CD14-positive monocyte (primary cell): ENCODE measurements around the gene CLN6. TPM values are rescaled to one million over a fixed set of nuclear protein-coding genes. Genes with fewer than 3 reads are reported as not detected.
A peak's percentile ranks its signal among the peaks of the same experiment; 100 is the strongest.

ENCODE experiments used
- DNase-seq, 3 donors: peaks; one replicate each; pipeline ENCODE4 v3.0.0-alpha.2; 2011 to 2022
- H2AFZ ChIP-seq: 2 replicates; pipeline ENCODE4 v1.6.0; 2012; ENCODE audit warnings: mild to moderate bottlenecking, low read depth, low read length, inconsistent platforms; ENCODE audit not compliant: insufficient read depth, poor library complexity, severe bottlenecking
- H3K27ac ChIP-seq, 2 donors: 1 replicate in 1 of 2; 2 replicates in 1 of 2; pipeline ENCODE4 v1.5.1; 2012 to 2013; ENCODE audit warnings: low read length in 2 of 2, control low read depth in 1 of 2, inconsistent platforms in 1 of 2, low read depth in 1 of 2, mild to moderate bottlenecking in 1 of 2
- H3K27me3 ChIP-seq, 2 donors: one replicate each; pipeline versions ENCODE4 v1.6.0 to v1.6.1; 2011 to 2013; ENCODE audit warnings: low read length in 2 of 2; ENCODE audit not compliant: control insufficient read depth in 2 of 2, insufficient read depth in 2 of 2
- H3K36me3 ChIP-seq, 2 donors: replicated peaks in 1 of 2; 1 replicate in 1 of 2; 2 replicates in 1 of 2; pipeline versions ENCODE4 v1.5.1 to v1.6.1; 2012 to 2013; ENCODE audit warnings: low read length in 2 of 2, control low read depth in 1 of 2, inconsistent platforms in 1 of 2, mild to moderate bottlenecking in 1 of 2; ENCODE audit not compliant: insufficient read depth in 2 of 2, control insufficient read depth in 1 of 2
- H3K4me1 ChIP-seq, 2 donors: 1 replicate in 1 of 2; 2 replicates in 1 of 2; pipeline versions ENCODE4 v1.5.1 to v1.6.1; 2012 to 2013; ENCODE audit warnings: low read length in 2 of 2, control low read depth in 1 of 2, inconsistent platforms in 1 of 2, mild to moderate bottlenecking in 1 of 2, moderate library complexity in 1 of 2; ENCODE audit not compliant: insufficient read depth in 2 of 2, control insufficient read depth in 1 of 2
- H3K4me2 ChIP-seq: replicated peaks from 2 replicates; pipeline ENCODE3; 2012; ENCODE audit warnings: low read length, moderate library complexity, mild to moderate bottlenecking; ENCODE audit not compliant: poor library complexity, severe bottlenecking; ENCODE audit errors: extremely low read depth
- H3K4me3 ChIP-seq, 3 experiments: fragments of 200-600 bp in 1 of 3; sonication (generic) in 1 of 3; replicated peaks in 1 of 3; 1 replicate in 2 of 3; 2 replicates in 1 of 3; pipeline ENCODE4 v1.5.1; 2011 to 2013; ENCODE audit warnings: low read length in 3 of 3, mild to moderate bottlenecking in 3 of 3, control low read depth in 2 of 3, low read depth in 2 of 3, inconsistent platforms in 1 of 3, moderate library complexity in 1 of 3
- H3K79me2 ChIP-seq: 2 replicates; pipeline ENCODE4 v1.6.0; 2012; ENCODE audit warnings: mild to moderate bottlenecking, control low read depth, inconsistent platforms, low read length, moderate library complexity; ENCODE audit not compliant: insufficient read depth
- H3K9ac ChIP-seq: 2 replicates; pipeline ENCODE4 v1.6.0; 2017; ENCODE audit warnings: low read length, mild to moderate bottlenecking; ENCODE audit not compliant: insufficient read depth, poor library complexity, severe bottlenecking
- H3K9me3 ChIP-seq, 2 donors: replicated peaks in 1 of 2; 1 replicate in 1 of 2; 2 replicates in 1 of 2; pipeline versions ENCODE4 v1.5.1 to v1.6.1; 2012 to 2013; ENCODE audit warnings: low read length in 2 of 2, control low read depth in 1 of 2; ENCODE audit not compliant: control insufficient read depth in 1 of 2, insufficient read depth in 1 of 2
- H4K20me1 ChIP-seq: 2 replicates; pipeline ENCODE4 v1.6.0; 2012; ENCODE audit warnings: mild to moderate bottlenecking, low read length, control low read depth, moderate library complexity; ENCODE audit not compliant: insufficient read depth
- H3K27ac Mint-ChIP-seq, 7 donors: one replicate each; pipeline ENCODE4 v1.8.0; 2020; ENCODE audit warnings: mild to moderate bottlenecking in 7 of 7, mixed read lengths in 7 of 7, moderate library complexity in 6 of 7, inconsistent platforms in 2 of 7
- H3K27me3 Mint-ChIP-seq, 3 donors: one replicate each; pipeline ENCODE4 v1.8.0; 2021 to 2022; ENCODE audit warnings: low read depth in 3 of 3, mild to moderate bottlenecking in 3 of 3, mixed read lengths in 3 of 3, moderate library complexity in 3 of 3, inconsistent platforms in 1 of 3
- H3K36me3 Mint-ChIP-seq, 2 donors: one replicate each; pipeline ENCODE4 v1.8.0; 2020; ENCODE audit warnings: mixed read lengths in 2 of 2, inconsistent platforms in 1 of 2, mild to moderate bottlenecking in 1 of 2
- H3K4me1 Mint-ChIP-seq: one replicate; pipeline ENCODE4 v1.8.0; 2020; ENCODE audit warnings: mild to moderate bottlenecking, mixed read lengths
- H3K4me3 Mint-ChIP-seq, 2 donors: one replicate each; pipeline ENCODE4 v1.8.0; 2020; ENCODE audit warnings: mild to moderate bottlenecking in 2 of 2, mixed read lengths in 2 of 2, moderate library complexity in 1 of 2
- H3K9me3 Mint-ChIP-seq, 7 donors: one replicate each; pipeline ENCODE4 v1.8.0; 2020 to 2022; ENCODE audit warnings: mixed read lengths in 7 of 7, mild to moderate bottlenecking in 6 of 7, moderate library complexity in 6 of 7, inconsistent platforms in 2 of 7
- CTCF ChIP-seq: fragments of 200-600 bp; IDR thresholded peaks from one replicate; pipeline ENCODE4 v1.8.0; 2022; ENCODE audit warnings: antibody characterized with exemption, mild to moderate bottlenecking
- WGBS: methylation state at CpG from one replicate; pipeline ENCODE4 v1.1.5; 2013; ENCODE audit warnings: missing lambda C conversion rate; ENCODE audit not compliant: insufficient coverage; 5-methylcytosine and 5-hydroxymethylcytosine counted together
- intact Hi-C, 2 donors: fragments of 100-400 bp; cut with micrococcal nuclease; formaldehyde crosslinking; loops; one replicate each; pipeline versions ENCODE4 v1.15.0 to v1.15.1; 2023
- polyA plus RNA-seq, 3 donors: library from polyadenylated mRNA; depleted of rRNA in 1 of 3; unstranded in 2 of 3; stranded (reverse) in 1 of 3; fragments of 300-500 nt in 2 of 3; fragments of >200 nt in 1 of 3; fragmentation: Illumina TruSeq in 2 of 3; gene quantifications; 1 replicate in 2 of 3; 2 replicates in 1 of 3; pipeline ENCODE4 v1.2.3, GENCODE V29; 2012 to 2021

CLN6 gene
- polyA plus RNA-seq, 3 donors: 3.4 to 37.6 (median 4.2) TPM

DNA sequence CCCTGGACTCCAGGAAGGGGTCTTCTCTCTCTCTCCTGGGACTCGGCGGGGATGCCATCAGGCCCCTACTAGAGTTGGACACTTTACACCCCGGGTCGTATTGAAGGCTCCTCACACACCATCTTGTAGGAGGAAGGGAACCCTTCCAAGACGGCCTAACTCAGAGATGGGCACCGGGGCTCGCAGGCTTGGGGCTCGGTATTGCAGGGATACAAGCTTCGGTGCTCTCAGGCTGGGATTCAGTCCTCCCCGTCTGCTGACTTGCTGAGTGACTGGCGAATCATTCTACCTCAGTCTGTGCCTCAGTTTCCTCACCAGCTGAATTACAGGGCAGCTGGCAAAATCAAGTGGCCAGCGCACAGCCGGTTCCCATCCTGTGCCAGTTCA, 24.0 kb downstream of the CLN6 start:
- peaks cover 87% of the 10 kb centered on the region for H3K4me1 Mint-ChIP-seq
- TF ChIP-seq CTCF: no peak
- H3K4me1 ChIP-seq: peaks cover 65 to 75% of the 10 kb centered on the region in 2 donors

GRCh38 chr15:68204776-68205557, 24.6 kb downstream of the CLN6 start, which contains the start of gene CALML4:
TSS of gene CALML4 (minus strand) at chr15:68205332. CDS start at chr15:68205247, 85 bp downstream.
- TF ChIP-seq CTCF: no peak
- Mint-ChIP-seq H3K36me3 (peaks cover 3 to 30% of the 10 kb centered on the region in 2 donors), H3K4me1 (peaks cover 87% of the 10 kb centered on the region), H3K4me3 (peak within 1 kb of the TSS; percentile 81 to 93), H3K9me3 (no peaks in the 10 kb centered on the region), H3K27me3 (peaks cover 0 to 2% (median 0%) of the 10 kb centered on the region in 3 donors), H3K27ac (peak within 1 kb of the TSS; percentile 85 to 93 (median 92))
- intact Hi-C loops: no loop called here
- no peaks in the 10 kb centered on the region for H3K9me3 ChIP-seq
- no peaks in the 10 kb centered on the region for H3K36me3 ChIP-seq
- peaks cover 29% of the 10 kb centered on the region for H4K20me1 ChIP-seq
- H3K4me3 ChIP-seq: peak within 1 kb of the TSS; percentile 41 to 81 (median 63)
- peak within 1 kb of the TSS; percentile 89 for H3K4me2 ChIP-seq
- H3K27me3 ChIP-seq: no peaks in the 10 kb centered on the region
- H3K4me1 ChIP-seq: peaks cover 59 to 69% of the 10 kb centered on the region in 2 donors
- peak in 2 of 3 donors; percentile 43 to 45 for DNase-seq
- peak within 1 kb of the TSS; percentile 78 for H2AFZ ChIP-seq
- WGBS: 16% methylated on average over 13 of the region's 16 CpGs
- H3K9ac ChIP-seq: peak within 1 kb of the TSS; percentile 70
- peak within 1 kb of the TSS; percentile 84 to 86 for H3K27ac ChIP-seq
- peaks cover 62% of the 10 kb centered on the region for H3K79me2 ChIP-seq

More for the DNA sequence above, 24.0 kb downstream of the CLN6 start:
- Histone ChIP-seq H3K9me3 (no peaks in the 10 kb centered on the region), H3K27me3 (no peaks in the 10 kb centered on the region), H3K4me2 (peak overlapping the region; percentile 89), H3K27ac (peak overlapping the region; percentile 84 to 86), H4K20me1 (peaks cover 27% of the 10 kb centered on the region), H2AFZ (peak overlapping the region; percentile 78), H3K4me3 (peak overlapping the region; percentile 41 to 81 (median 63)), H3K36me3 (no peaks in the 10 kb centered on the region), H3K9ac (peak overlapping the region; percentile 70), H3K79me2 (peaks cover 63% of the 10 kb centered on the region)
- 60% methylated on average over 2 of the region's 13 CpGs for WGBS
- H3K36me3 Mint-ChIP-seq: peaks cover 3 to 30% of the 10 kb centered on the region in 2 donors
- H3K9me3 Mint-ChIP-seq: no peaks in the 10 kb centered on the region
- peak overlapping the region; percentile 85 to 93 (median 92) for H3K27ac Mint-ChIP-seq
- intact Hi-C loops: no loop called here
- peaks cover 0 to 2% (median 0%) of the 10 kb centered on the region in 3 donors for H3K27me3 Mint-ChIP-seq
- H3K4me3 Mint-ChIP-seq: peak overlapping the region; percentile 81 to 93
- no peak for DNase-seq
